ENCODE measurements around the gene FNTB.

DNA sequence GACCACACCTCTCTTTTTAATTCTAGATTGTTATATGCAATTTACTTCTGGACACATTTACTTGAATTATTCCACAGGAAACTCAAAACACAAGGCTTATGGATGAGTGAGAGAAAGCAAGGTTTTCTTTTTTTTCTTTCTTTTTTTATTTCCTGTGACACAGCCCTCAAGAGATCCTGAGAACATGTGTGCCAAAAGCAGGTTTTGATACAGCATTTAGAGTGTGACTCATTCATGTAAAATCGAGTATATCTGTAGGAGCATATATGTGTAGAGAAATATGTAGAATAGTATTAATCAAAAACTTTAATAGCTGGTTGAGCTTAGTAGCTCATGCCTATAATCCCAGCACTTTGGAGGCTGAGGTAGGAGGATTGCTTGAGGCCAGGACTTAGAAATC lies 120.0 kb downstream of the FNTB start:
- TF ChIP-seq POLR2A (IDR thresholded peaks at IDR 0.05) = no peak
- TF ChIP-seq, protein P1, sequence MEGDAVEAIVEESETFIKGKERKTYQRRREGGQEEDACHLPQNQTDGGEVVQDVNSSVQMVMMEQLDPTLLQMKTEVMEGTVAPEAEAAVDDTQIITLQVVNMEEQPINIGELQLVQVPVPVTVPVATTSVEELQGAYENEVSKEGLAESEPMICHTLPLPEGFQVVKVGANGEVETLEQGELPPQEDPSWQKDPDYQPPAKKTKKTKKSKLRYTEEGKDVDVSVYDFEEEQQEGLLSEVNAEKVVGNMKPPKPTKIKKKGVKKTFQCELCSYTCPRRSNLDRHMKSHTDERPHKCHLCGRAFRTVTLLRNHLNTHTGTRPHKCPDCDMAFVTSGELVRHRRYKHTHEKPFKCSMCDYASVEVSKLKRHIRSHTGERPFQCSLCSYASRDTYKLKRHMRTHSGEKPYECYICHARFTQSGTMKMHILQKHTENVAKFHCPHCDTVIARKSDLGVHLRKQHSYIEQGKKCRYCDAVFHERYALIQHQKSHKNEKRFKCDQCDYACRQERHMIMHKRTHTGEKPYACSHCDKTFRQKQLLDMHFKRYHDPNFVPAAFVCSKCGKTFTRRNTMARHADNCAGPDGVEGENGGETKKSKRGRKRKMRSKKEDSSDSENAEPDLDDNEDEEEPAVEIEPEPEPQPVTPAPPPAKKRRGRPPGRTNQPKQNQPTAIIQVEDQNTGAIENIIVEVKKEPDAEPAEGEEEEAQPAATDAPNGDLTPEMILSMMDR (IDR thresholded peaks at IDR 0.05) = no peak
